ENCODE measurements around the gene VSTM2L.

The VSTM2L gene

GRCh38 chr20:37872161-37872560, 30.8 kb upstream of the VSTM2L start:
- no peak overlapping the region for H3K4me3 ChIP-seq (ENCODE audit: low read depth, low read length)
- DNase-seq (ENCODE audit: low read depth) = no peak
- no peak for TF ChIP-seq CTCF (IDR thresholded peaks at IDR 0.05; ENCODE audit: low read depth, low read length, missing control alignments)

- DNase-seq (ENCODE audit: low read depth) = no peak
- H3K4me3 ChIP-seq (ENCODE audit: low read depth, low read length) = no peak overlapping the region
- no peak for TF ChIP-seq CTCF (IDR thresholded peaks at IDR 0.05; ENCODE audit: low read depth, low read length, missing control alignments)
Measured at GRCh38 chr20:37873884-37874283, 29.0 kb upstream of the VSTM2L start.

GRCh38 chr20:37875460-37876175, 27.3 kb upstream of the VSTM2L start:
- TF ChIP-seq CTCF (IDR thresholded peaks at IDR 0.05; ENCODE audit: low read depth, low read length, missing control alignments) = no peak
- no peak for DNase-seq (ENCODE audit: low read depth)
- no peak overlapping the region for H3K4me3 ChIP-seq (ENCODE audit: low read depth, low read length)

GRCh38 chr20:37876863-37877262, 26.1 kb upstream of the VSTM2L start:
- H3K4me3 ChIP-seq (ENCODE audit: low read depth, low read length) = no peak overlapping the region
- no peak for DNase-seq (ENCODE audit: low read depth)
- no peak for TF ChIP-seq CTCF (IDR thresholded peaks at IDR 0.05; ENCODE audit: low read depth, low read length, missing control alignments)

- no peak for TF ChIP-seq CTCF (IDR thresholded peaks at IDR 0.05; ENCODE audit: low read depth, low read length, missing control alignments)
- no peak overlapping the region for H3K4me3 ChIP-seq (ENCODE audit: low read depth, low read length)
- no peak for DNase-seq (ENCODE audit: low read depth)
Measured at GRCh38 chr20:37877832-37878772, 24.8 kb upstream of the VSTM2L start.

GRCh38 chr20:37878835-37879599, 23.9 kb upstream of the VSTM2L start:
- no peak for TF ChIP-seq CTCF (IDR thresholded peaks at IDR 0.05; ENCODE audit: low read depth, low read length, missing control alignments)
- DNase-seq (ENCODE audit: low read depth) = no peak
- no peak overlapping the region for H3K4me3 ChIP-seq (ENCODE audit: low read depth, low read length)
